Measurements from ENCODE around the gene NDUFAB1. TPM values are rescaled to one million over a fixed set of nuclear protein-coding genes. Genes with fewer than 3 reads are reported as not detected.
A peak's percentile ranks its signal among the peaks of the same experiment; 100 is the strongest.
"Not testable (repeated sequence)": the region's sequence is repeated elsewhere in the genome, so short reads cannot be mapped to it uniquely, and the experiment has no call there.

The NDUFAB1 gene
- total and polyA plus RNA-seq, 4 experiments from 2014 or later, result 45.4 to 241 (median 121) TPM

DNA sequence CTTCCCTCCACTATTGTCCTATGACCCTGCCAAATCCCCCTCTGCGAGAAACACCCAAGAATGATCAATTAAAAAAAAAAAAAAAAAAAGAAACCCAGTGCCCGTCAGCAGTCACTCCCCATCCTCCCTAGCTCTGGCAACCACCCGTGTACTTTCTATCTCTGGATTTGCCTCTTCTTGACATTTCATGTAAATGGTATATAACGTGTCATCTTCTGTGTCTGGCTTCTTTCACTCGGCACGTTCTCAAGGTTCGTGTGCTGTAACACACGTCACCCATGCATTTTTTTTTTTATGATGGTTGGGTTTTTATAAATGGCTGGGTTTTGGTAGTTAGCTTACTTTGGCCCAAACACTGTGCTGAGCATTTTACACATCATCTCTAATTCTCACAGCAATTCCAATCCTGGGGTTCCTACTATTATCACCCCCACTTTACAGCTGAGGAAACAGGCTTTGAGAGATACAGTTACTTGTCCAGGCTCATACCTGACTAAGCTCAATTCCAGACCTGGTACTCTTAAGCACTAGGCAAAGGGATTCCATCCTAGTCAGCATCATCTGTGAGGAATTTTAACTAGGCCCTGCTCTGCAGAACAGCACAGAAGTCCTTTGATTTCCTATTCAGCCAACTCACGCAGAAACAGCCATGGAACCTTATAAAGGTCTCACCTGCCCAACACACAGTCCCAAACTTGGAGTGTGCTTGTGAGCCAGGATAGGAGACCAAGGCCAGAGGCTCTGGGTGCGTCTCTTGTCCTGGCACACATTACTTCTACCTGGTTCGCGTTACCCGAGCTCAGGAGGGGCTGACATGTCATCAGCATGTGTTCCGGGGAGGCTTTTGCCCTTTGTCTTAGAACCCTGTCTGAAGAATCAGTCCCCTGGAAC lies 11.7 kb downstream of the NDUFAB1 start:
- Histone ChIP-seq H3K4me1 (ENCODE audit: insufficient read depth, low read length) (no peaks in the 10 kb centered on the region), H3K4me3 (ENCODE audit: low read length in 2 of 2) (no peak overlapping the region), H3K36me3 (ENCODE audit: insufficient read depth, low read length) (peaks cover 50% of the 10 kb centered on the region), H3K27me3 (ENCODE audit: insufficient read depth, low read length) (no peaks in the 10 kb centered on the region), H3K27ac (ENCODE audit: low read depth, low read length) (no peak overlapping the region), H3K9me3 (ENCODE audit: control insufficient read depth in 1 of 2, low read length in 2 of 2) (no peaks in the 10 kb centered on the region)
- intact Hi-C loops (cut with micrococcal nuclease), result no loop called here
- ChIA-PET CTCF (ENCODE audit: partially characterized antibody) (interaction anchor here (0.9 to 2.3 kb wide), 2 partner anchors 13 to 150 kb away, joined by 3 to 8 read pairs; no protein-coding TSS in a partner anchor), POLR2A (ENCODE audit: partially characterized antibody) (no interaction called here)
- Mint-ChIP-seq H3K36me3 (peaks cover 41 to 65% of the 10 kb centered on the region in 2 donors), H3K27ac (no peak overlapping the region), H3K4me1 (peaks cover 2 to 4% (median 3%) of the 10 kb centered on the region in 4 donors), H3K9me3 (no peaks in the 10 kb centered on the region), H3K4me3 (no peak overlapping the region), H3K27me3 (no peaks in the 10 kb centered on the region)
- DNase-seq, result no peak

GRCh38 chr16:23583271-23583670 lies 12.8 kb downstream of the NDUFAB1 start:
- H3K27ac ChIP-seq (ENCODE audit: low read depth, low read length); CTCF ChIA-PET (ENCODE audit: partially characterized antibody); H3K4me3 ChIP-seq (ENCODE audit: low read length in 2 of 2); H3K4me1 ChIP-seq (ENCODE audit: insufficient read depth, low read length); H3K27me3 ChIP-seq (ENCODE audit: insufficient read depth, low read length); POLR2A ChIA-PET (ENCODE audit: partially characterized antibody); H3K27ac Mint-ChIP-seq; H3K27me3 Mint-ChIP-seq; H3K4me1 Mint-ChIP-seq; DNase-seq; H3K4me3 Mint-ChIP-seq; intact Hi-C loops (cut with micrococcal nuclease); H3K9me3 ChIP-seq (ENCODE audit: control insufficient read depth in 1 of 2, low read length in 2 of 2); H3K9me3 Mint-ChIP-seq: not testable (repeated sequence)
- H3K36me3 Mint-ChIP-seq, result peaks cover 41 to 65% of the 10 kb centered on the region in 2 donors
- H3K36me3 ChIP-seq (ENCODE audit: insufficient read depth, low read length), result peaks cover 50% of the 10 kb centered on the region

DNA sequence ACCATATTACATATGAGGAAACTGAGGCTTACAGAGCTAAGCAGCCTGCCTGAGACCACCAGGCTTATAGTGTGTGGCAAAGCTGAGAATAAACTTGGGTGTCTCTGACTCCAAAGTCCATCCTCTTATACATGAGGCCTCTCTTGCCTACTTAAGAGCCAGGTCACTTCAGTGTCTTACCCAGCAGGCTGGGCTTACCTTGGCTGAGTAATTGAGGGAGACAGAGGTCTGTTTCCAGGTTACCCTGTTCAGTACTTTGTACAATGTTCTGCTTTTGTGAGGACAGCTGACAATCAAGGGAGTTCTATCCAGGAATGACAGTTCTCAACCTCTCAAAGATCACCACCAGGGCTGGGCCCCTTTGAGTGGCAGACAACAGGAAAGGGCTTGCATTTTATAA lies 14.4 kb downstream of the NDUFAB1 start:
- ChIA-PET CTCF (ENCODE audit: partially characterized antibody) (no interaction called here), POLR2A (ENCODE audit: partially characterized antibody) (no interaction called here)
- Mint-ChIP-seq H3K4me3 (no peak overlapping the region), H3K9me3 (no peaks in the 10 kb centered on the region), H3K36me3 (peaks cover 37 to 61% of the 10 kb centered on the region in 2 donors), H3K27ac (peak overlapping the region in 1 of 7 donors; percentile 52), H3K27me3 (no peaks in the 10 kb centered on the region), H3K4me1 (no peaks in the 10 kb centered on the region)
- no peak for DNase-seq
- Histone ChIP-seq H3K9me3 (ENCODE audit: control insufficient read depth in 1 of 2, low read length in 2 of 2) (no peaks in the 10 kb centered on the region), H3K27ac (ENCODE audit: low read depth, low read length) (no peak overlapping the region), H3K4me3 (ENCODE audit: low read length in 2 of 2) (no peak overlapping the region), H3K4me1 (ENCODE audit: insufficient read depth, low read length) (no peaks in the 10 kb centered on the region), H3K27me3 (ENCODE audit: insufficient read depth, low read length) (no peaks in the 10 kb centered on the region), H3K36me3 (ENCODE audit: insufficient read depth, low read length) (peaks cover 39% of the 10 kb centered on the region)
- intact Hi-C loops (cut with micrococcal nuclease), result no loop called here

DNA sequence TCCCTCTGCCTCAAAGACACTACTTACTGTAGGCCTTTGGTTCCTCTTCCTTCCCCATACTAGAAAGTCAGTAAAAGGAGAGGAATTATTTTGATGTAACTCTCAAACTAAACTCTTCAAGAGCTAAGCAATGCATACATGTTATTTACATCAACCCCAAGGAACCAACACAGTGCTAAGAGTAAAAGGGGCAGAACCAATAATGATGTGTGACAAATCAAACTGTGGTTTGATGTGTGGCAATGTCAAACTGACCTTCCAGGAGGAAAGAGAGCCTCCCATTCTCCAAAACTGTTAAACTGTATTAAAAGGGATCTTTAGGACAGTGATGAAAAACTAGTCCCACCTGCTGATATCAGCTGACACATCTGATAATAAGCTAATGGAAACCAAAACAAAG lies 15.7 kb downstream of the NDUFAB1 start:
- POLR2A ChIA-PET (ENCODE audit: partially characterized antibody), result no interaction called here
- Mint-ChIP-seq H3K4me1 (no peaks in the 10 kb centered on the region), H3K27ac (peak overlapping the region in 1 of 7 donors; percentile 30), H3K4me3 (no peak overlapping the region), H3K27me3 (no peaks in the 10 kb centered on the region), H3K9me3 (no peaks in the 10 kb centered on the region), H3K36me3 (peaks cover 31 to 62% of the 10 kb centered on the region in 2 donors)
- no peaks in the 10 kb centered on the region for H3K9me3 ChIP-seq (ENCODE audit: control insufficient read depth in 1 of 2, low read length in 2 of 2)
- intact Hi-C loops (cut with micrococcal nuclease), result no loop called here
- H3K27ac ChIP-seq (ENCODE audit: low read depth, low read length), result no peak overlapping the region
- H3K36me3 ChIP-seq (ENCODE audit: insufficient read depth, low read length), result peaks cover 38% of the 10 kb centered on the region
- no peaks in the 10 kb centered on the region for H3K4me1 ChIP-seq (ENCODE audit: insufficient read depth, low read length)
- DNase-seq, result no peak
- CTCF ChIA-PET (ENCODE audit: partially characterized antibody), result no interaction called here
- H3K27me3 ChIP-seq (ENCODE audit: insufficient read depth, low read length), result no peaks in the 10 kb centered on the region
- no peak overlapping the region for H3K4me3 ChIP-seq (ENCODE audit: low read length in 2 of 2)

DNA sequence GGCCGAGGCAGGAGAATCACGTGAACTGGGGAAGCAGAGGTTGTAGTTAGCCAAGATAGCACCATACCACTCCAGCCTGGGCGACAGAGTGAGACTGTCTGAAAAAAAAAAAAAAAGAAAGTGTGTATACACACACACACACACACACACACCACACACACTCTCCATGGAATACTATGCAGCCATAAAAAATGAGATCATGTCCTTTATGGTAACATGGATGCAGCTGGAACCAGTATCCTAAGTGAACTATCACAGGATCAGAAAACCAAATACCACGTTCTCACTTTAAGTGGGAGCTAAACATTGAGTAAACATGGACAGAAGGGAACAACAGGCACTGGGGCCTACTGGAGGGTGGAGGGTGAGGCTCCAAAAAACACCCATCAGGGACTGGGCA lies 16.7 kb downstream of the NDUFAB1 start:
- H3K27ac ChIP-seq (ENCODE audit: low read depth, low read length), result no peak overlapping the region
- ChIA-PET CTCF (ENCODE audit: partially characterized antibody) (no interaction called here), POLR2A (ENCODE audit: partially characterized antibody) (no interaction called here)
- intact Hi-C loops (cut with micrococcal nuclease), result no loop called here
- Mint-ChIP-seq H3K27ac (no peak overlapping the region), H3K9me3 (no peaks in the 10 kb centered on the region), H3K27me3 (no peaks in the 10 kb centered on the region), H3K4me3 (no peak overlapping the region), H3K4me1 (no peaks in the 10 kb centered on the region), H3K36me3 (peaks cover 25 to 57% of the 10 kb centered on the region in 2 donors)
- H3K9me3 ChIP-seq (ENCODE audit: control insufficient read depth in 1 of 2, low read length in 2 of 2), result no peaks in the 10 kb centered on the region
- no peak for DNase-seq
- H3K4me3 ChIP-seq (ENCODE audit: low read length in 2 of 2), result no peak overlapping the region
- H3K27me3 ChIP-seq (ENCODE audit: insufficient read depth, low read length), result no peaks in the 10 kb centered on the region
- no peaks in the 10 kb centered on the region for H3K4me1 ChIP-seq (ENCODE audit: insufficient read depth, low read length)
- H3K36me3 ChIP-seq (ENCODE audit: insufficient read depth, low read length), result peaks cover 32% of the 10 kb centered on the region

DNA sequence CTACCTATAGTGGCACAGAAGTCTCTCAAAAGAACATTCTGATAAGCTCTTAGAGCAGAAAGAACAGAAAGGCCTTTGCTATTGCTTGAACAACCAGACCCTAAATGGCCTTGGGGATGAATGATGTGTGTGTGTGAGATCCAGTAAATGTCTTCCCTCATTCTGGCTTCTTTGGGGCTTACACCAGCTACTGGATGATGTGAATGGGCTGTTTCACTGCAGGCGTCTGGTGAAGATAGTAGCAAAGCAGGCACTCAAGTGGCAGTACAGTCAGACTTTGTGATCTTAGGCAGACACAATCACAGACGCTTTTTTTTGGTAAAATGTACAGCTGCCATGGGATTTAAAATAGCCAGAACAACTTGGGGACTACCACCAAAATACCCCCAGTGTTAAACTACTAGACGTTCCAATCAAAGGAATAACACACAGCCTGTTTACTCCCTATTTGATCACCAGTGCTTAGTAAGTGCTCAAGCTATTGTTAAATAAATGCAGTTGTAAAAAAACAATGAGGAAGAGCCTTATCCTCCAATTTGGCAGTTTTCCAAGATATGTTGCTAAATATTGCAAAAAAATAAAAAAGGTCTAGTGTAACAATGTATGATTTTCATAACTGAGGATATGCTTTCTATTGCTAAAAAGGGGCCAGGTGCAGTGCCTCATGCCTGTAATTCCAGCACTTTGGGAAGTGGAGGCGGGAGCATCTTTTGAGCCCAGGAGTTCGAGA lies 17.9 kb downstream of the NDUFAB1 start:
- Histone ChIP-seq H3K4me3 (ENCODE audit: low read length in 2 of 2) (no peak overlapping the region), H3K36me3 (ENCODE audit: insufficient read depth, low read length) (peaks cover 40% of the 10 kb centered on the region), H3K27ac (ENCODE audit: low read depth, low read length) (no peak overlapping the region), H3K27me3 (ENCODE audit: insufficient read depth, low read length) (no peaks in the 10 kb centered on the region), H3K4me1 (ENCODE audit: insufficient read depth, low read length) (no peaks in the 10 kb centered on the region), H3K9me3 (ENCODE audit: control insufficient read depth in 1 of 2, low read length in 2 of 2) (no peaks in the 10 kb centered on the region)
- CTCF ChIA-PET (ENCODE audit: partially characterized antibody), result no interaction called here
- Mint-ChIP-seq H3K36me3 (peaks cover 27 to 64% of the 10 kb centered on the region in 2 donors), H3K9me3 (no peaks in the 10 kb centered on the region), H3K27me3 (no peaks in the 10 kb centered on the region), H3K4me1 (no peaks in the 10 kb centered on the region), H3K4me3 (no peak overlapping the region), H3K27ac (no peak overlapping the region)
- intact Hi-C loops (cut with micrococcal nuclease), result no loop called here
- POLR2A ChIA-PET (ENCODE audit: partially characterized antibody), result no interaction called here
- no peak for DNase-seq

GRCh38 chr16:23577493-23577892 lies 18.6 kb downstream of the NDUFAB1 start:
- DNase-seq, result no peak
- CTCF ChIA-PET (ENCODE audit: partially characterized antibody), result no interaction called here
- intact Hi-C loops (cut with micrococcal nuclease), result no loop called here
- Mint-ChIP-seq H3K9me3 (no peaks in the 10 kb centered on the region), H3K27ac (no peak overlapping the region), H3K4me1 (no peaks in the 10 kb centered on the region), H3K36me3 (peaks cover 33 to 67% of the 10 kb centered on the region in 2 donors), H3K4me3 (no peak overlapping the region), H3K27me3 (no peaks in the 10 kb centered on the region)
- Histone ChIP-seq H3K27ac (ENCODE audit: low read depth, low read length) (no peak overlapping the region), H3K36me3 (ENCODE audit: insufficient read depth, low read length) (peaks cover 47% of the 10 kb centered on the region), H3K9me3 (ENCODE audit: control insufficient read depth in 1 of 2, low read length in 2 of 2) (no peaks in the 10 kb centered on the region), H3K4me1 (ENCODE audit: insufficient read depth, low read length) (no peaks in the 10 kb centered on the region), H3K4me3 (ENCODE audit: low read length in 2 of 2) (no peak overlapping the region), H3K27me3 (ENCODE audit: insufficient read depth, low read length) (no peaks in the 10 kb centered on the region)
- POLR2A ChIA-PET (ENCODE audit: partially characterized antibody), result no interaction called here

All from CD4-positive, alpha-beta memory T cell (primary cell).